Globus pallidus (tissue), 1 donor: Measurements from ENCODE around the gene GMNC.
"Not testable (repeated sequence)": the region's sequence is repeated elsewhere in the genome, so short reads cannot be mapped to it uniquely, and the experiment has no call there.

Experiments
- DNase-seq: peaks from one replicate; pipeline ENCODE4 v3.0.0-alpha.2; 2015; ENCODE audit warnings: low spot score

The GMNC gene, protein sequence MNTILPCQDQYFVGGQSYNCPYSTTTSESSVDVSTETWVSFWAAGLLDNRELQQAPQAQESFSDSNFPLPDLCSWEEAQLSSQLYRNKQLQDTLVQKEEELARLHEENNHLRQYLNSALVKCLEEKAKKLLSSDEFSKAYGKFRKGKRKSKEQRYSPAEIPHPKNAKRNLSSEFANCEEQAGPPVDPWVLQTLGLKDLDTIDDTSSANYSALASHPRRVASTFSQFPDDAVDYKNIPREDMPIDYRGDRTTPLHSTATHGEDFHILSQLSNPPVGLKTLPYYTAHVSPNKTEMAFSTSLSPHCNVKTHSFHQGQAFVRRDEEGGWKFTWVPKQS

DNA sequence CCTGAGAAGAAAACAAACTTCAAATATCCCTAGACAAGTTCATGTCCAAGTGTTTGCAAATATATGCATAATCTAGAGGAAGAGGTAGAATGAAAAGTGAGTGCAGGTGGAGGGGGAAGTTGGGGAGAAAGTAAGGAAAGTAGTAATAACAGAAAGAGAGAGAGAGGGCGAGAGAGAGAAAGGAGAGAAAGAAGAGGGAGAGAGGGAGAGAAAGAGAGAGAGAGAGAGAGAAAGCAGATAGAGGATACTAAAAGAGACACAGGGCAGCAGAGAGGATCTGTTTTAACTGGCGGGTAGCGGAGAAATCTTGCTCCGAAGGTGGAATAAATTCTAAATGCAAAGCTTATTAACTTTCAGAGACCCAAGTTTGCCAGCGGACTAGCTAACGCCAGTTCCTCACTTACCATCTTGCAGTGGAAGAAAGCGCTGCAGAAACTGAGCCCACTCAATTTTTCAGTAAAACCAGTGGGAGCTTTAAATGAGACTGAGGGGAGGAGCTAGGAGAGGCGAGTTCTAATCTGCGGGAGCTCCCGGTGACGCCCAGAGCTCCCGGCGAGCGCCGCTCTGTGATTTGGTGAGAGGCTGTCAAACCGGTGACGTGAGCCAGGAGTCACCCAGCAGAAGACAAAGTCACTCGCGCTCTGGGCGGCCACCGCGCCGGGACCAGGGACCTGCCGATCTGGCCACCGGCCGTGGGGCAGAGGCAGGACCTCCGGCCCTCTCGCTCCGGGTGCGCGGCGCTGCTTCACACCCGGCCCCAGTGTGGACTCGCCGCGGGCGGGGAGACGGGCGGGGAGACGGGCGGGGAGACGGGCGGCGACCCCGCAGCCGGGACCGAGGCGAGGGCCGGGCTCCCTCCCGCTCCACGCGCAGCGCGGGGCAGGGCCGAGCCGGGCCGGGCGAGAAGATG is at the start of gene GMNC:
Gene GMNC (minus strand): TSS at position 486 of the 910 bp plus-strand sequence. CDS start 79 bp downstream, at position 407.
- peak; percentile 52 for DNase-seq

DNA sequence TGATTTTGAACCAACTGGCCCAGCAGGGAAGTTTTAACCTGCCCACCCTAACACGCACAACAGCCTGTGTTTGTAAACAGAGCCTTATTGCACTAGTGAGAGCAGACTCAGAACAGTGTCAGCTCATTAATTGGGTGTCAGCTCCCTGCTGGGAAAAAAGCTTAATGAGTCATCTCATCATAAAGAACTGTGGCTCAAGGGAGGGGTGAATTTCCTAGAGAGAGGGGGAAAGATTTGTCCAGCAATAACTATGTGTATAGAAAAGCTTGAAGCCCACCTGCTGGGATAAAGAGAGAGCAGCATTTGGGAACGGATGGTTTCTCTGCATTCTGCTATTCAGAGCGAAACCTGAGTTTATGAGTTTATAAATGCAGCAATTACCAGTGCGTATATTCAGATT is 48.9 kb upstream of the GMNC start:
- no peak for DNase-seq

DNA sequence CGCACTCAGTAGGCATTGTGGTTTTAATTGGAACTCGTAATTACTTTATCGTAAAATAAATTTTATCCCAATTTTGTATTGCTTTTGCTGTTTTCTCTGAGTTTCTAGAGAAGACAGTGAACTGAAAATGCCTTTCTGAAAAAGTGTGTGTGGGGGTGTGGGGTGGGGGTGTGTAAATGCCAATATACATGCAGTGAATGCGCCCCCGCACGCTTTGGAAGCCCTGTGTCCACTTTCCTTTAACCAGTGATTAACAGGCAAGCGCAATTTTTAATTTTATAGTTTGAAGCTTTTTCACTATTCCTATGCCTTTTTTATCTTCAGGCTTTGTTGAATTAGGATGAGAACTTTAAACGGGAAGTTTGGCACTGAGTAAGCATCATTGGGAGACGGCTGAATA is 47.4 kb upstream of the GMNC start:
- DNase-seq, result no peak

DNA sequence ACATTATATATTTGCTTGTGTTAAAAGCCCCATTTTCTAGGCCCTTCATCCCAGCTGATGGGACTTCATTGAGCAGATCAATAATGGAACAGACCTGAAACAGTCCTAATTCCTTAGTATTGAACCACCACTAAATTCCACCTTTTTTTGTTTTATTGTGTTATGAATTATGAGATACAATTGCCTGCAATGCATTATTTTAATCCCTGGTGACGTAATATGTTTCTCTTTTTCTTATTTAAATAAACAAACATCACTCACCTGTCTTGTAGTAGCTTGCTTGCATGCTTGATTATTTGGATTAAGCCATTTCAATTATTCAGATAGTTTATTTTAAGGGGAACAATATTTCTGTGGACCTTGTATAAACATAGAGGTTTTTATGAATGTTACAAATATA is 40.7 kb upstream of the GMNC start:
- no peak for DNase-seq

DNA sequence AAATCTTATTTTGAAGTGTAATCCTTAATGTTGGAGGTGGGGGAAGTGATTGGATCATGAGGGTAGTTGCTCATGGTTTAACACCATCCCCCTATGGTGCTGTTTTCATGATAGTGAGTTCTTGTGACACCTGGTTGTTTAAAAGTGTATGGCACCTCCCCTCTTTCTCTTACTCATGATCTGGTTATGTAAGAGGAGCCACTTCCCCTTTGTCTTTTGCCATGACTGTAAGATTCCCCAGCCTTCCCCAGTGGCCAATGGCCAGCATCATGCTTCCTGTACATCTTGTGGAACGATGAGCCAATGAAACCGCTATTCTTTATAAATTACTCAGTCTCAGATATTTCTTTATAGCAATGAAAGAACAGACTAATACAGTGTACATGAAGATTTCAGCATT is 39.8 kb upstream of the GMNC start:
- DNase-seq, result no peak

DNA sequence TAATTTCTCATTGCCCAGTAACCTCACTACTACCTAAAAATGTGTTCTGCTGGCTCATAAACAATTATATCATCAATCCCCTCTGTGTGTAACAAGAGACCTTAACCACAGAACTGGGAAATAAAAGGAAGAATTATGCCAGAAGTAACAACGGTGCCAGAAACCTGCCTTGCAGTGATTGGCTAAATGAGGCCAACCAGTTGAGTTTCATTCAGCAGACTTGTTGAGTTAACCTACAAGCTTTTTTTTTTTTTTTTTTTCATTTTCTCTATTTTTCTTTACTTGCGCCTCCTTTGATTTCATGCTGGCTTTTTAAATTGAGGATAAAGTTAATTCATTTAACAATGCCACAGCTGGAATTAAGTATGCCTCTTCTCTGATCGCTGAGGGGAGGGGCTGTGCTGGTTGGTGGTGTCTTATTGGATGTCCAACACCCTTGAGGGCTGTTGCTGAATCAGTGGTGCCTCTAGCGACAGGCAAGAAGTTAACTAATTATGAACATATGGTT is 30.0 kb upstream of the GMNC start:
- DNase-seq, result no peak

DNA sequence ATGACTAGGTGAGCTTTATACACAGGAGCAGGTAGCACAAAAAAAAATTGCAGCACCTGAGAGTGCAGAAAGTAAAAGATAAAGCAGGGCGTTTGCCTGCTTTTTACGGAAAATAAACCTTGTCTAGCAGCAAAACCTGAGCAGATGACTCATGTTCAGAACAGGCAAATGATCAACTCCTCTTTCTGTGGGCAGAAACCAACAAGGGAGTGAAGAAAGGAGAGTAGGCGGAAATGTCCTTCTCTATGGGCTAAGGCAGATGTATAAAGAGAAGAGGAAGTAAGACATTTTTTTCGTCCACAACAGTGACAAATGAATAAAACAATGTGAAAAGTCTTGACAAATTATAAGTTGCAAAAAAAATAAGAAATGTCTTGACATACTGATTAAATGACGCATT is 24.5 kb upstream of the GMNC start:
- DNase-seq, result no peak

DNA sequence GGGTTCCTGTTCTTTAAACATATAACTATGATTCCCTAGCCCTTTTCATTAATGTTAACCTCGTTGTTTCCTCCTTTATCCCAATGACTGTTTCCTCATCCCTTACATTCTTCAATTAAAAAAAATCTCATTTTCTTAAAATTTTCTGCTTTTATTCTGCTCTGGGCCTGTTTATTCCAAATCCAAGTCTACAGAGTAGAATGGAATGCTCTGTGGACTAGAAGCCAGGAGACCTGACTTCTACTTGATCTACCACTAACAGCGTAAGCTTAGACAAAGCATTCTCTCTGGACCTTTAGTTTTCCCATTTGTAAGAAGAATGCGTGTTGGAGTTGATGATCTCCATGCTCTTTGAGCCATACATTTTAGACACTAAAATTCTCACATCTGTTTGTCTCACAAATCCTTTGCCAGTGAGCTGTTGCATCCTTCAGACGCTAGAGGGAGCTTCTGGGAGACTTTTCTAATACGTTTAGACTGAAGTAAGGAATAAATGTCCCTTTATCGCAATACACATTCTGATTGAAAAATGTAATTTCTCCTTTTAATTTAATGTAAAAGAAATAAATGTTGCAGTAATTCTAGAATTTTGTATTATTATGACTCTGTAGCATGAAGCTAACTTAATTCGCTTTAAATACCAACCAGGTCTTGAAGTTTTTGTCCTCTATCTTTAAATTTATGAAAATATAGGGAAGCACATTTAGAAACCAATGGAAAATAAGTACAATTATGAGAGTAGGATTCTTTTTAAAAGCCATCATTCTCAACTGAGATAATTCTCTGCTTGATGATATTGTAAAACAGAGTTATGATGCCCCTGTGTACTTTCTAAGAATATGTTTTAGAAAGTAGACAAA is 21.7 kb upstream of the GMNC start:
- peak; percentile 56 for DNase-seq

DNA sequence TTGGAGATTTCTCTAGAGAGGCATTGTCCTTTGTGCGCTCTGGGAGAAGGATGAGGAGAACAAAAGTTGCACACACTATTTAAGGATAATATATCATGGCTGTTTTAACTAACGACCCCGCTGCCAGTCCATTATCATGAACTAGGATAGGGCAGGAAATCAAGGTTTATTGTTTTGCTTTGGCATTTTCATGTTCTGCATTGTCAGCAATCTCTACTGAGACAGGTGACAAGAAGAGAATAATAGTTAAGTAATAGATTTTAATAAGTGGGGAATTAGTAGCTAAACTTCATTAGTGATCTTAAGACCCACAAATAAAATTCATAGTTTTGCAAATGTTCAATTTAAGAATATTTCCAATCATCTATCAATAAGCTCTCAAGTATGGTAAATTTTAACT is 20.6 kb upstream of the GMNC start:
- DNase-seq, result no peak

DNA sequence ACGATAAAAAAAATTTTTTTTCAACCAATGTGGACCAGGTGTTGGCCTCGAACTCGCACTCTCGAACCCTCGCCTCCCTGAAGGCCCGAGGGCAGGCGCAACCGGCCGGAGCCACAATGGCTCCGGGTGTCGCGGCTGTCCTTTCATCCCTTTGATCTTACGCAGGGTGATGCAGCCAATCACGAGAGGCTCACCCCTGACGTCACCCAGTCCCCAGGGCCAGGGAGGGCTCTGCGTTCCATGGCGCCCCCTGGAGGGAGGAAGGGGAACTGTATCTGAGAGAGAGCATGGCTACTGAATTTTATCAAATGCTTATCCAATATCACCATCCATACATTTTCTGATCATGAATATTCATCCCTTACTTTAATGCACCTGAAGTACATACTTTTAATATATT is 15.4 kb upstream of the GMNC start:
- DNase-seq, result no peak

DNA sequence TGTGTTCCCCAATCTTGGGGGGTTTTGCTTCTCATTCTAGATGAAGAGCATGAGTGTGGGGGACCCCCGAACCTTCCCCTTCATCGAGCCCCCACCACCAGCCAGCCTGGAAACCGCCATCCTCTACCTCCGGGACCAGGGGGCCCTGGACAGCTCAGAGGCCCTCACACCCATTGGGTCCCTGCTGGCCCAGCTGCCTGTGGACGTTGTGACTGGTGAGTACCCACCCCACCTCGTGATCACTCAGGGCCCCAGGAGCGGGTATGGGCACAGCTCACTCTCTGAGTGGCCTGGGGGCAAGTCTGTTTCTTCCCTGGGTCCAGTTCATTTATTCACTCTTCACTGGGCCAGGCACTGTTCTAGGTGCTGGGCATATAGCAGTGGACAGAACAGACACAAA is 13.9 kb upstream of the GMNC start:
- DNase-seq, result not testable (repeated sequence)

DNA sequence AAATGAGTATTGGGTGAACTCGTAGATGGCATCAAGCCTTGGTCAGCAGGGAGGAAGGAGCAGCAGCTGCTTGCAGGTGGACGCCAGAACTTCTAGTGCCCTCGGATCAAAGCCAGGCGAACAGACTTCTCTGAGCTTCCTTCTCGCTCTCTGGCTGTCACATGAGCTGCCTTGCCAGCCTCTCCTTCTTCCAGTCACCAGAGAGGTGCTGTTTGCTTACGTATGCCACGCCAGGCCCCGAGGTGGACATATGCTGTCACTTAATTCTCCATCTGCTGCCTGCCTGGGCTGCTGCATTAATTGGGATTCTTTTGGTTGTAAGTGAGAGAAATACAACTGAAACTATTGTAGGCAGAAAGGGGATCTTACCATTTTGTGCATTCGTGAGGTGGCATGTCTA is 12.6 kb upstream of the GMNC start:
- not testable (repeated sequence) for DNase-seq

DNA sequence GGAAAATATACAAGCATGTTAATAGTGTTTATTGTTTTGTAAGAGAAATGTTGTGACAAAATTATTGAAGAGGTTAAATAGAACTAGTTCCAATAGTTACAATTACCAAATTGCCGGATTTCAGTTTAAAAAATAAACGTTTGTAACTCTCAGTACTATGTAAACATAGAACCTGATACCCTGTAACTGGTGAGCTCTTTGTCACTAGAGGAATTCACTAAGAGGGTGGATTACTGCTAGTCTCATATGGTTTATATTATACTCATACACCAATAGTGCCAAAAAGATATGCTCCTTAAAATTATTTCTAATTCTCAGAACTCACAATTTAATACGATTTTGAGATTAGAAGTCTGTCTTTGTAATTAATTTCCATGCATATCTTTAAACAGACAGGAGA is 7.6 kb upstream of the GMNC start:
- no peak for DNase-seq

DNA sequence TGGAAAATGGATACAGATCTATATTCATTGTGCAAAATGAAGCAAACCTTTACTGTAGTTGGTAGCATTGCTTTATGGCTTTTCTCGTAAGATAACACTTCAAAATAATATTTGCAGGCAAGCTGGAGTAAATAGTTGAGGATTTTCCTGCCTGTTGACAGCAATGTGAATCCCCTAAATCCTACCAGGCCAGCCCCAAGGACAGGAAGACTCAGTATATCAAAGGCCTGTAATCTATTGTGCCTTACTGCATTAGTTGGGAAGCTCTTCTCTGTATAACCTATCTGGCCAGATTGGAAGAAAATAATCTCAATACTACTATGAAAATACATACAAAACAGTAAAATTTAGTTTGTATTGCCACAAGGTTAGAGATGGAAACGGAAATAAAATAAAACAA is 4.6 kb upstream of the GMNC start:
- DNase-seq, result no peak

DNA sequence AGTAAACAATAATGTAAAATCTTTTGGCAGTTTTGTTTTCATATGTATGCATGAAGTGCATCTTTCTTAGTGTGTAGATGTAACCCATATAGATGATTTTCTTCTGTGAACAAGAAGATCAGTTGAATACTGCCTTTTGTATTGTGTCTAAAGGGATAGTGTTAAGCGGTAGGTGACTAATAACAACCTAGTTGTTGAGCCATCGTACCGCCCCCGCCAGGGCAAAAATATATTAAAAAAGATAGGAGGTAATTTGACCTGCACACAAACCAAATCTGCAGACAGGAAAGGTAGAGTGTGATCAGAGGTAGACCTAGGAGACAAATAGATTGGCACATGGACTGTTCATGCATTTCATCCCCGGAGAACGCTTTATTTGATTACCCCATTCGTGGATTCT is 3.3 kb upstream of the GMNC start:
- no peak for DNase-seq

DNA sequence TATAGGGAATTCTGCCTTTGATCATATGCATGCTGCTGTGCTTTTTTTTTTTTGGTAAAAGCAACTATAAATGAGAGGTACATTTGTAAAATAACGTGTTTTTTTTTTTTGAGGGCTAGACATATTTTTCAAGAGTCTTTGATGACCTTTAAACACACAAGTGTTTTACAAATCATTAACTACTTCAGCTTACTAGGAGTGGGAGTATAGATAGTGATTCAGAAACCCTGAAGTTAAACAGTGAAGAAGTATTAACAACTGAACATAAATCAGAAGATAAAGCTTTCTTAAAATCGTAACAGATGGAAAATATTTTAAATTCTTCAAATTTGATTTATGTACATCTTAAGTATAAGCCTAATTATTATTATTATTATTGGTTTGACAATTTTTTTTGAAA is 2.9 kb upstream of the GMNC start:
- DNase-seq, result no peak

DNA sequence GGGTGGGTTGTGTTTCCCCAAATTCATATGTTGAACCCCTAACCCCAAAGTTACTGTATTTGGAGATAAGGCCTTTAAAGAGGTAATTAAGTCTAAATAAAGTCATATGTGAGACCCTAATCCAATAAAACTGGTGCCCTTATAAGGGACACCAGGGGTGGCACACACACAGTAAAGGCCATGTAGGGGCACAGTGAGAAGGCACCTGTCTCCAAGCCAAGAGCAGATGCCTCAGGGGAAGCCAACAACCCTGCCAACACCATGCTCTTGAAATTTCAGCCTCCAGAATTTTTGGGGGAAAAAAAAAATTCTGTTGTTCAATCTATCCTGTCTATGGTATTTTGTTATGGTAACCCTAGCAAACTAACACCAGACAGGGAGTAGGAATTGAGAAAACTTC is 1.5 kb upstream of the GMNC start:
- no peak for DNase-seq

DNA sequence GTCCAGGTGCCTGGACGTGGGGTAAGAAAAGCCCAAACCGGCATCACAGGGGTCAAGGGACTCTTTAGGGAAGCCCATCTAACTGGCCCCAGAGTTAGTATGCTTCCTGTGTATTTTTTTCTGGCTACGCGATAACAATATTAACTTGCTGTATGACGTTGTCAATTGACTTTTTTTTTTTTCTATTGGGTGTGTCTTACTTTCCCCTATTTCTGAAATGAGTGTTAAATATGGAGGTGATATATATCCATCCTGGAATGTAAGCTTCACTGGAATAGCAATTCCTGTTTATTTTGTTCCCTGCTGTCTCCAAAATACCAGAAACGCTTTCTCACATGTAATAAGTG is 598 bp upstream of the GMNC start:
- DNase-seq, result no peak

DNA sequence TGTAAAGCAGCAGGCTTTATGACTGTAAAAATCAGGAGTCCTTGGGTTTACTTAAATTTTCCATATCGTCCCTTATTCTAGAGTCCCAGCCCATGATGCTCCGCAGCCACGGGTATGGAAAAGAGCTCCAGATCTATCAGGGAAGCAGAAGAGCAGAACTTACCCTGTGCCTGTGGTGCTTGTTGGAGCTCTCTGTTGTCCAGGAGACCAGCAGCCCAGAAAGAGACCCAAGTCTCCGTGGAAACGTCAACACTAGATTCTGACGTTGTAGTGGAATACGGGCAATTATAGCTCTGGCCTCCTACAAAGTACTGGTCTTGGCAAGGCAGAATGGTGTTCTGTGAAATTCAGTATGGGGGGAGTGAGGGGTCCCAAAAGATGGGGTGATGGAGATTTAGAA is 2.0 kb downstream of the GMNC start:
- peak; percentile 46 for DNase-seq

DNA sequence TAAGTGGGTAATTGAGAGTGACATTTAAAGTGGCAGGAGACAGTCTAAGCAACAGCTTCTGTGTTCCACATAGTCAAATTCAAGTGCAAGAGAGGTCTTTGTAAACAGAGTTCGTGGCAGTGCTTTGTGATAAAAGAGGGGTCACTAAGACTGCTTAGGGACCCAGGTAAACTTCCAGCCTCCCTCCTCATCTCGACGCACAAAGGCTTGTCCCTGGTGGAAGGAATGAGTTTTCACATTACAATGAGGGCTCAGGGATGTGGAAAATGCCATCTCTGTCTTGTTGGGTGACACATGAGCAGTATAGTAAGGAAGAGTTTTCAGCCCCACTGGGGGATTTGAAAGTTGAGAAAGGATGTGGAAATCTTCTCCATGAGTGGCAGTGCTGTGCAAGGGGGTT is 7.3 kb downstream of the GMNC start:
- no peak for DNase-seq

DNA sequence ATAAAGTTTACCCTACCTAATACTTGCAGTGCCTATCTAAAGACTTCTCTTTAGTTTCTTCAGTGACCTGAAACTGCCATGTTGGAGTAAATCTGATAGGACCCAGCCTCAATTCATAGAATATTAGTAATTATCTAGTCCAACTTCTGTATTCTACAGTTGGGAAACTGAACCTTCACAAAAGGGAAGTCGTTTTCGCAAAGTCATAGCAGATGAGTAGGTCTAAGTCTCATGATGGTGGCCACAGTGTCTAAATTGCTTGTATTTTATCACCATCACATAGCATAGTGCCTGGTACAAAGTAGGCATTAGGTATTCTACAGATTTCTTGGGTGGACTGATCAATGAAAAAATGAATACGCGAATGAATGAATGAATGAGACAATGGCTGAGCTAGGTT is 8.4 kb downstream of the GMNC start:
- no peak for DNase-seq

DNA sequence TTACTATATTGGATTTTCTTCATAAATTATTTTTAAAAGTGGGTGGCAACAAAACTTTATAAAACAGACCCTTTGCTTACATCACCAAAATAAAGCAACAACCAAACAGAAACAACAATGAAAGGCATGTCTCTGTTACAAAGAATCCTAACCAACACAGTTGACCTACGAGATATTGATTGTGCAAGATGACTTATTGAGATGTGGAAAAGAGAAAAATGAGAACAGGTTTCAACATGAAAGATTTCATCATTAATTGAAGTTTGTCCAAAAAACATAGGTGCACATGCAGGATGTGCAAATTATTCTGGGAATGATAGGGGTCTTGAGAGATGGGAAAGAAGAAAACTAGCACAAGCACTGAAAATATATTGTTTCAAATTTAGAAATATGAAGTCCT is 9.0 kb downstream of the GMNC start:
- no peak for DNase-seq
